Ectodermal cell (in vitro differentiated cells): Measurements from ENCODE around the gene CDKAL1.
"Not testable (repeated sequence)": the region's sequence is repeated elsewhere in the genome, so short reads cannot be mapped to it uniquely, and the experiment has no call there.

Experiments
- H3K27ac ChIP-seq: 2 replicates; pipeline ENCODE4 v1.7.0; 2013; ENCODE audit warnings: mild to moderate bottlenecking, low read depth, low read length; ENCODE audit not compliant: insufficient read depth, poor library complexity, severe bottlenecking
- H3K27me3 ChIP-seq: 2 replicates; pipeline ENCODE4 v1.7.0; 2013; ENCODE audit warnings: mild to moderate bottlenecking, low read length; ENCODE audit not compliant: insufficient read depth, control insufficient read depth, poor library complexity, severe bottlenecking
- H3K36me3 ChIP-seq: one replicate; pipeline ENCODE4 v1.7.0; 2013; ENCODE audit warnings: low read length; ENCODE audit not compliant: control insufficient read depth, insufficient read depth
- H3K4me1 ChIP-seq: one replicate; pipeline ENCODE4 v1.7.0; 2013; ENCODE audit warnings: low read length; ENCODE audit not compliant: control insufficient read depth, insufficient read depth
- H3K4me3 ChIP-seq: 2 replicates; pipeline ENCODE4 v1.7.0; 2013; ENCODE audit warnings: low read depth, low read length, control low read depth; ENCODE audit not compliant: insufficient read depth
- H3K9me3 ChIP-seq: 2 replicates; pipeline ENCODE4 v1.7.0; 2013; ENCODE audit warnings: mild to moderate bottlenecking, low read length, moderate library complexity; ENCODE audit not compliant: control insufficient read depth
- WGBS, 2 experiments: methylation state at CpG; one replicate each; pipeline ENCODE4 v1.1.7; 2013; ENCODE audit warnings: missing lambda C conversion rate in 2 of 2; 5-methylcytosine and 5-hydroxymethylcytosine counted together

The CDKAL1 gene

DNA sequence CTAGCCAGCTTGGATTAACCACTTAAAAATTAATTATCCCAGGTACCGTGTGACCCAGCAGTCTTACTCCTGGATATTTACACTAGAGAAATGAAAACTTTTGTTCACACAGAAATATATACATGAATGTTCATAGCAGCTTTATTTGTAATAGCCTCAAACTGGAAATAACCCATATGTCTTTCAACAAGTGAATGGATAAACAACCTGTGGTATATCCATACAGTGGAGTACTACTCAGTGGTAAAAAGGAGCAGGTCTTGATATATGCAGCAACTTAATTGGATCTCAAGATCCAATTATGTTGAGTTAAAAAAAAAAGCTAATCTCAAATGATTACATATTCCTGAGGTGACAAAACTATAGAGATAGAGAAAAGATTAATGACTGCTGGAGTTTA is 381.4 kb downstream of the CDKAL1 start:
- no peak overlapping the region for H3K27ac ChIP-seq
- H3K36me3 ChIP-seq, result no peaks in the 10 kb centered on the region
- 94 to 100% methylated on average over 1 of the region's 1 CpG for WGBS, 2 experiments
- no peaks in the 10 kb centered on the region for H3K9me3 ChIP-seq
- no peaks in the 10 kb centered on the region for H3K4me1 ChIP-seq
- no peak overlapping the region for H3K4me3 ChIP-seq
- H3K27me3 ChIP-seq, result no peaks in the 10 kb centered on the region

- H3K27ac ChIP-seq, result no peak overlapping the region
- H3K4me3 ChIP-seq, result no peak overlapping the region
- no peaks in the 10 kb centered on the region for H3K27me3 ChIP-seq
- no peaks in the 10 kb centered on the region for H3K9me3 ChIP-seq
- WGBS, 2 experiments, result 96% methylated on average over 2 to 3 of the region's 3 CpGs
- no peaks in the 10 kb centered on the region for H3K36me3 ChIP-seq
- H3K4me1 ChIP-seq, result no peaks in the 10 kb centered on the region
Observed at GRCh38 chr6:20916086-20916485, 381.8 kb downstream of the CDKAL1 start.

- 82 to 95% methylated on average over 2 of the region's 2 CpGs for WGBS, 2 experiments
- no peaks in the 10 kb centered on the region for H3K27me3 ChIP-seq
- no peak overlapping the region for H3K4me3 ChIP-seq
- no peaks in the 10 kb centered on the region for H3K9me3 ChIP-seq
- H3K4me1 ChIP-seq, result no peaks in the 10 kb centered on the region
- H3K27ac ChIP-seq, result no peak overlapping the region
- no peaks in the 10 kb centered on the region for H3K36me3 ChIP-seq
Observed at GRCh38 chr6:20918868-20919267, 384.6 kb downstream of the CDKAL1 start.

GRCh38 chr6:20919677-20920385 is 385.6 kb downstream of the CDKAL1 start:
- Histone ChIP-seq H3K36me3 (no peaks in the 10 kb centered on the region), H3K9me3 (no peaks in the 10 kb centered on the region), H3K27ac (no peak overlapping the region), H3K4me1 (no peaks in the 10 kb centered on the region), H3K27me3 (no peaks in the 10 kb centered on the region), H3K4me3 (no peak overlapping the region)
- WGBS, 2 experiments, result 87 to 95% methylated on average over 4 of the region's 4 CpGs

GRCh38 chr6:20921578-20921977 is 387.3 kb downstream of the CDKAL1 start:
- 86 to 94% methylated on average over 2 of the region's 2 CpGs for WGBS, 2 experiments
- Histone ChIP-seq H3K27me3 (no peaks in the 10 kb centered on the region), H3K4me3 (no peak overlapping the region), H3K36me3 (no peaks in the 10 kb centered on the region), H3K4me1 (no peaks in the 10 kb centered on the region), H3K27ac (no peak overlapping the region), H3K9me3 (no peaks in the 10 kb centered on the region)

DNA sequence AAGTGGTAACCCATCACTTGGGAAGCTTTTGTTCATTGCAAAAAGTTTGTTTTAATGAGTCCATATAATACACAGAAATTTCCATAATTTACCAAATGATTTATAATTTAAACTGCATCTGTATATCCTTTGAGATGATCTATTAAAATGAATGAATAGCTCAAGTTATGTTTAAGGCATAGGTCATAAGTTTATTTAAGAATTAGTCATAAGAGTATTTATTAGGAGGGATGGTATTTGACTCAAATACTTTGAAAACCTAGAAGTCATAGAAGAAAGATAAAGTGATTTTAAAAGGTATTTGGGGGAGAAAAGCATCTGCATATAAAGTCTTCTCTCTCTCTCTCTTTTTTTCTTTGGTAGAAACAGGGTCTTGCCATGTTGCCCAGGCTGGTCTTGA is 388.5 kb downstream of the CDKAL1 start:
- Histone ChIP-seq H3K36me3 (no peaks in the 10 kb centered on the region), H3K27ac (no peak overlapping the region), H3K4me3 (no peak overlapping the region), H3K27me3 (no peaks in the 10 kb centered on the region), H3K9me3 (no peaks in the 10 kb centered on the region), H3K4me1 (no peaks in the 10 kb centered on the region)

GRCh38 chr6:20924094-20924493 is 389.8 kb downstream of the CDKAL1 start:
- H3K4me3 ChIP-seq, H3K4me1 ChIP-seq, H3K9me3 ChIP-seq, H3K36me3 ChIP-seq, H3K27ac ChIP-seq, H3K27me3 ChIP-seq: not testable (repeated sequence)
- WGBS, 2 experiments, result 87 to 95% methylated on average over 3 of the region's 3 CpGs

GRCh38 chr6:20924911-20925543 is 390.8 kb downstream of the CDKAL1 start:
- Histone ChIP-seq H3K9me3 (no peaks in the 10 kb centered on the region), H3K27me3 (no peaks in the 10 kb centered on the region), H3K4me3 (no peak overlapping the region), H3K36me3 (no peaks in the 10 kb centered on the region), H3K27ac (no peak overlapping the region), H3K4me1 (no peaks in the 10 kb centered on the region)
- WGBS, 2 experiments, result 92 to 100% methylated on average over 3 of the region's 3 CpGs

- Histone ChIP-seq H3K4me3 (no peak overlapping the region), H3K4me1 (no peaks in the 10 kb centered on the region), H3K27ac (no peak overlapping the region), H3K27me3 (no peaks in the 10 kb centered on the region), H3K36me3 (no peaks in the 10 kb centered on the region), H3K9me3 (no peaks in the 10 kb centered on the region)
- WGBS, 2 experiments, result 92 to 95% methylated on average over 7 to 8 of the region's 8 CpGs
Observed at GRCh38 chr6:20927130-20927860, 393.0 kb downstream of the CDKAL1 start.

DNA sequence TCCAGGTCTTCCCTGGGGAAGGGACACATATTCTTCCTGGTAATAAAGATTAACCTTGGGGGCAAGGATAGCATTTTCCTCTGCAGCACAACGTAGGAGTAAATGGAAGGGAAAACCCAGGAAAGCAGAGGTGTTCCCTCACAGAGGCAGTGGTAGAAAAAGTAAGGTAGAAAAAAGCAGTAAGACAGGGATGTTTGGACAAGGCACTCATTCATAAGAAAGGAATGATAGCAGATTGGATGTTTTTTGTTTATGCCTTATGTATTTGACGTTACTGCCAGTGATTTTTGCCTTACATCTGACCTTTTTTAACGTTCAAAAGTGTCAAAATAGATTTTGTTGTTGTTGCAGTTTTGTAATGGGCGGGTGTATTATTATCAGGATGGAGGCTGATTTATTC is 395.0 kb downstream of the CDKAL1 start:
- WGBS, 2 experiments, result 91 to 95% methylated on average over 4 of the region's 4 CpGs
- no peaks in the 10 kb centered on the region for H3K4me1 ChIP-seq
- H3K9me3 ChIP-seq, result no peaks in the 10 kb centered on the region
- no peak overlapping the region for H3K27ac ChIP-seq
- no peak overlapping the region for H3K4me3 ChIP-seq
- H3K27me3 ChIP-seq, result no peaks in the 10 kb centered on the region
- no peaks in the 10 kb centered on the region for H3K36me3 ChIP-seq
